ENCODE results near the gene ABCC9.
"Not testable (repeated sequence)": the region's sequence is repeated elsewhere in the genome, so short reads cannot be mapped to it uniquely, and the experiment has no call there.

Gene ABCC9

DNA sequence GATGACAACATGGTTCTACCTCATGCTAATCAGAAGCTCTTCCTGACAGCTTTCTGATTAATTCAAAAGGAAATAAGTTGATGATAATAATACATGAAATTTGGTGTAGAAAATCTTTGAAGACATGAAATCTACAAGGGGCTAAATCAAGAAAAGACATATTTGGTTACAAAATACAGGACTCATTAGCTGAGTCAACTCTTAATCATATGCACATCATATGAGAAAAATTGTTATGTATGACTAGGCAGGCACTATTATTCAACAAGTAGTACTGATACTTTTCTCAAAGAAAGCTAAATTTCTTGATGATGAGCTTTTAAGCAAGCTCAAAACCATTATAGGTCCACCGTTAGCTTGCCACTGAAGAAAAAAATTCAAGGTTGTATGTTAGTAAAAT is 7.1 kb downstream of the ABCC9 start:
- no peak for DNase-seq (ENCODE audit: low spot score)

DNA sequence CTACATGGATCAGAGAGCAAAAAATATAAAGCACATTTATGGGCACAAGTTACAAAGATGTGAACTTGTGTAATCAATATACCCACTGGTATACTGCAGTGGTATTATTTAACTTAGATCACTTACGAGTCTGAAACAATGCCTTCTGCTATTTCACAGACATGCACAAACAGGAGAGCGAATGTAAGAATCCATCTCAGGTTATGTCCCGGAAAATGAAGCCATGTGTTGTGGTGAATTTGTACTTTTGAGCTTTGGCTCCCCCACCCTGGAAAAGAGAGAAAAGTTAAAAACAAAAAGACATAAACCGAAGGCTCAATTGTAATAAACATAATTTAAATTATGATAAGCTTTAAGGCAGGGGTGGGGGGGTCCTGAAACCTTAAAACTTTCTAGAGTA is 7.6 kb downstream of the ABCC9 start:
- DNase-seq (ENCODE audit: low spot score): no peak

DNA sequence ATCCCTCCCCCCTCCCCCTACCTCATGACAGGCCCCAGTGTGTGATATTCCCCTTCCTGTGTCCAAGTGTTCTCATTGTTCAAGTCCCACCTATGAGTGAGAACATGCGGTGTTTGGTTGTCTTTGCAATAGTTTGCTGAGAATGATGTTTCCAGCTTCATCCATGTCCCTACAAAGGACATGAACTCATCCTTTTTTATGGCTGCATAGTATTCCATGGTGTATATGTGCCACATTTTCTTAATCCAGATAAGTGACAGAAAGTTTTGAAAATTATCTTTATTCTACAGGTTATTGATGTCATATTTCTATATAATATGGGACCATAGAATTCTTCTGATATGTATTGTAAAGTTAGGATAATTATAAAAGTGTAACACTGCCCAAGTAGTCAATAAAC is 11.3 kb downstream of the ABCC9 start:
- DNase-seq (ENCODE audit: low spot score): not testable (repeated sequence)

DNA sequence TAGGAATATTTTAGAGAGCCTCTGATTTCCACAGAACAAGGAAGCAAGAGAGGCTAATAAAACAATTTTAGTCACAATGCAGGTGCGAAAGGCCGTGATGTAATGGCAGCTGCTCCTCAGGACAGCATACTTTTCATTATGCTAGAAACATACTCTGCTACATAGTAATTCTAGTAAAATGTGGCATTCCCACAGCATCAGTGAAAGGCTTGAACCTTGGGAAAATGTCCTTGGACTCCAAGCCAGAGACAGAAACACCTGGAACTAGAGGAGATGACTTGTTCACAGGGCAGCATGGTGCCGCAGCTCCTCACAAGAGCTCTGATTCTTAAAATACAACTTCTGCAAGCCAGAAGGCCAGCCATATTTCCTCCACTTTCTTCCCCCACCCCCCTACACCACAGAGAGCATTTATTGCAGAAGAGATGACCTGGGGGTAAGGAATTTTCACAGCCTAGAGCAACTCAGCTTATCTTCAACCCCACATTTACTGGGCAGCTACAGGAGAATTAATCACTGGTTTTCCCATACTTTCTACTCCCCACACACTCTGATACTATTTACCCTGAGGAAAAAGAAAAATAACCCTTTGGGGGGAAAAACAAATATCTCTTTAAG is 15.8 kb downstream of the ABCC9 start:
- DNase-seq (ENCODE audit: low spot score): no peak

DNA sequence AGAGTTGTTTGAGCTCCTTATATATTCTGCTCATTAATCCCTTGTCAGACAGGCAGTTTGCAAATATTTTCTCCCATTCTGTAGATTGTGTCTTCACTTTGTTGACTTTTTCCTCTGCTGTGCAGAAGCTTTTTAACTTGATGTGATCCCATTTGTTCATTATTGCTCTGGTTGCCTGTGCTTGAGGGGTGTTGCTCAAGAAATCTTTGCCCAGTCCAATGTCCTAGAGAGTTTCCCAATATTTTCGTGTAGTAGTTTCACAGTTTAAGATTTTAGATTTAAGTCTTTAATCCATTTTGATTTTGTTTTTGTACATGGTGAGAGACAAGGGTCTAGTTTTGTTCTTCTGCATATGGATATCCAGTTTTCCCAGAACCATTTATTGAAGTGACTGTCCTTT is 19.8 kb downstream of the ABCC9 start:
- DNase-seq (ENCODE audit: low spot score): no peak

DNA sequence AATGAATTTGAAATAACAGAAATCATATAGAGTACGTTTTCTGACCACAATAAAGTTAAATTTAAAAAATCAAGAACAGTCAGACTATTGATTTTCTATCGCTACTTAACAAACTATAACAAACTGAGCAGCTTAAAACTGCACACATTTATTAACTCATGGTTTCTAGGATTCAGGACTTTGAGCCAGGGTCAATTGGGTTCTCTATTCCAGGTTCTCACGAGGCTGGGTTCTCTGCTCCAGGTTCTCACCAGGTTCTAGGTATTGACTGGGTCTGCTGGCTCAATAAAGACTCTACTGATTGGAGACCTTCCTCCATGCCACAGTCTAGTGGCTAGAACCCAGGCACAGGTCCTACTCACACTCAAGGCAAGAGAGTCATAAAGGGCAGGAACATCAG is 22.8 kb downstream of the ABCC9 start:
- DNase-seq (ENCODE audit: low spot score): no peak

DNA sequence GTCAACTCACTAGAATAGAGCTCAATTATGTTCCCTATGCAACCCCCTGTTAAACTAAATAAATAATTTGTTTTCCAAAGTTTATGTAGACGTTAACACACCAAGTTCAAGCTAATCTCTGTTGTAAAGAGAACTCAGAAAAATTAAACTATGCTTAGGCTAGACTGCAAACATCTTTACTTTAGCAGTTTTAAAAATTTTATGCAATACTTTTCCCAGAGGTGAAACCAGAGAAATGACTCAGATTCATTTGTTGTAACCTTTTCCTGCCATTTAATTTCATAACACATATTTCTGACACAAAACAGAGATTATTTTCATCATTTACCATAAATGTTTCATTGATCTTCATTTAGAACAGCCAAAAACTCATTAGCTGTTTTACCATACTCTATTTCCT is 27.4 kb downstream of the ABCC9 start:
- no peak for DNase-seq (ENCODE audit: low spot score)

DNA sequence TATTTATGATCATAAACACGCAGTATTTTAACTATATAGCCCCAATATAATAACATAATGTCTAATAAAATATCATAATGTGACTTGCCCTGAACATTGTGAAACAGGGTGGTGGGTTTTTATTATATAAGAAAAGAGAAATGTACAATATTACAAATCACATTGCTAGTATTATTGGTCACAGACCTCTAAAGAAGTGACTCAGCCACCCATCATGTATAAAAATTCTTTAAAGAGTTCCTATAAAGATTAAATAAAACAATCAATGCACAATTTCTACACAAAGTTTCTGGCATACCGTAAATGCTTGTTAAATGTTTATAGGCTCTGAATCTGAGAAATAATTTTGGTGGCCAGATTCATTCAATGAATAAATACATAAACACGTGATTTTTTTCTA is 28.9 kb downstream of the ABCC9 start:
- no peak for DNase-seq (ENCODE audit: low spot score)

DNA sequence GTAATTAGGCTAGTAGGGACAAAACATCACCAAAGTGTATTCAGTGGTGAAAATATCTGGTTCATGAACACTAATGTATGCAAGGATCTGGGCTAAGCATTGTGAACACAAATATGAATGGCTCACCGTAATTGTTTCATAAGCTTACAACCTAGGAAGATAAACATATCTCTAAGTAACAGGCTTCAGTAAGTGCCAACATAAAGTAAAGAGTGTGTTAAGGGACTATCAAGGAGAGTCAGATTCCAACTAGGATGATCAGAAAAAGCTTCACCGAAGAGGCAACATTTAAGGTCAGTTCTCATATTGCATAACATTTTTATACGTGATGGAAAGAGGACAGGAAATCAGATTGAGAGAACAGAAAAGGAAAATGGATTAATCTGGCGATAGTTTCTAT is 29.4 kb downstream of the ABCC9 start:
- no peak for DNase-seq (ENCODE audit: low spot score)

DNA sequence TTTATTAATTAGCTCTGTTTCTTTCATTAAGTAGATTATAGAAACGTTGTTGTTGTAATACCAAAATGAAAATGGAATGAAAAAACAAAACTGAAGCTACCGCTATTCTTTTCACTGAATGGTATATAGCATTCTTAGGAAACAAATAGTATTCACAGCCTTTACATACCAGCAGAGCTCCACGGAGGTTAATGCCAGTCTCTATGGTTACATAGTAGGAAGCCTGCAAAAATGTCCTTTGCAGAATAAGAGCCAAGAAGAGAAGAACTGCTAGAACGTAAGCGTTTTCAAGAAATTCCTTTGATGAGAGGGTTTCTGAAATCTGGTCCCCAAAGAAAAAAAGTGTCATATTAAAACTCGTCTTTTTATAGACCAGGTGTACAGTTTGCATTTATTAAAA is 30.6 kb downstream of the ABCC9 start:
- DNase-seq (ENCODE audit: low spot score): no peak

DNA sequence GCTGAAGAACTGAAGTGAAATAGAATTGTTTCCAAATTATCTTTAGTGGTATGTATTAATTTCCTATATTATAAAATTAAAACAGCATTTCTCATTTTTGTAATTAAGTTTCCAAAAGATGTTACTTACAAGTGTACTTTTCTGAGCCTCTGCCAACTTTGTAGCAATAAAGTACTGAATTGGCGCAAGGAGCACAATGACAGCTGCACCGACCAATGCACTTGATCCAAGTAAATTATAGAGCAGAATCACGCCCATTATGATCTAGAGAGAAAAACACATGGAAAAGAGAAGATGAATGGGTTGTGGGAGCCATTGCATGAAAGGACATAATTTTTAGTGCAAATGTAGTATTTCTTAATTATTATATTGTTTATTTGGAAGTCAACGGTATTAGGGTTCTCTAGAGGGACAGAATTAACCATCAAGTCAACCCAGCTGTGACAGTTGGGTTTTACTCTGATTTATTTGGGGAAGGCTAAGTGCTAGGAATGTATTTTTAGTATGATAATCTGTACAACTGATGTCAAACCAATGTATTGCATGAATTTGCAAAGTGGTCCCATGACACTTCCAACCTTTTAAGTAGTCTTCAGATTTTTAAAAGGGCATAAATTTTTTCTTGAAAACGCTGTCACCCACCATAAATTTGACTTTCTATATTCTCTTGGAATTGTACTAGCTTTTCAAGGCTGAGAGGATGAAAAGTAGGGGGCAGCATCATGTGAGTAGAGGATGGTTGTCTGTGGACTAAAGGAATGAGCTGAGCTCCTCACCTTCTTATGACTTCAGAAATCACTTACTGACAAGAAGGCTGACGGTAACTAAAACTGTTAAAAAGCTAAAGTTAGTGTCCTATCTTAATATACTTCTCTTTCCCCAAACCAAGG is 33.0 kb downstream of the ABCC9 start:
- no peak for DNase-seq (ENCODE audit: low spot score)

DNA sequence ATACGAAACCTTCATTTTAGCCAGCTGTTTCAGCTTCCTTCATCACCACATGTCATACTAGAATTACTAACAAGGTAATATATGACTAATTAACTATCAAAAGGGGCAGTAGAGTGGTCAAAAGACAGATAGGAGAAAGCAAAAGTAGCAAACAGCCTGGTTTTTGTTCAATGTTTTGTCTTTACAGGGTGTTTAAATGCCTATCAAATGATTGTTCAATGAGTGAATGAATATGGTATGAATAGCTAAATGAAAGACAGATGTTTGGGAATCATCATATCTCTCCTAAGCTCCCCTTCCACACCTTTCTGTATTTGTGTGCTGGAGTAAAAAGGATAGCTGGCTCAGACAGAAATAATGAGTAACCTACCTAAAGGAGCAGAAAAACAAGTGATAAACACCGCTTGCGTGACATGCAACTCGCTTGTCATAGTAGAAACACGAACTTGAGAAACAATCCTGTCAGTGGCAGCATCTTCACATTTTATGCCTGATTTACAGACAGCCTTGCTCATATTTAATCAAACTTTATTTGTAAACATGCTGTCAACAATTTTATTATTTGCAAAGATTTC is 34.2 kb downstream of the ABCC9 start:
- no peak for DNase-seq (ENCODE audit: low spot score)

DNA sequence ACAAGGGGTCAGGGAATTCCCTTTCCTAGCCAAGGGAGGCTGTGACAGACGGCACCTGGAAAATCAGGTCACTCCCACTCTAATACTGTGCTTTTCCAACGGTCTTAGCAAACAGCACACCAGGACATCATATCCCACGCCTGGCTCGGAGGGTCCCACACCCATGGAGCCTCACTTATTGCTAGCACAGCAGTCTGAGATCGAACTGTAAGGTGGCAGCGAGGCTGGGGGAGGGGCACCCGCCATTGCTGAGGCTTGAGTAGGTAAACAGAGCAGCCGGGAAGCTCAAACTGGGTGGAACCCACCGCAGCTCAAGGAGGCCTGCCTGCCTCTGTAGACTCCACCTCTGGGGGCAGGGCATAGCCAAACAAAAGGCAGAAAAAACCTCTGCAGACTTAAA is 41.7 kb downstream of the ABCC9 start:
- not testable (repeated sequence) for DNase-seq (ENCODE audit: low spot score)

DNA sequence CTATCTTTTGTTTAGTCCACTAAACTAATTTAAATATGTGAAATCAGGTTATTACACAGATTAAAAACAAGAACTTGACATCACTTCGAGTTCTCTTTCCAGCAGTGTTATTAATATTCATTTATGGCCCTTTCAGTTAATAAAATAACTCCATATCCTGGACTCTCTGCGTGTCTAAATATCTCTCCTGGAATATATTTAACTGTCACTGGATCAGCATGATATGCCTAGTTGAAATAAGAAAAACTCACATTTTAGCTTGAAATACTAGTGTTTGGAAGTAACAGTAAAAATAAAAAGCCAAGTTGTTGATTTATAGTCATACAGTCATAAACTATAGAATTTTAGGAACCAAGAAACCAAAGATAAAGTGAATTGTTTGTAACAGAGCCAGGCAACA is 45.6 kb downstream of the ABCC9 start:
- DNase-seq (ENCODE audit: low spot score): no peak

DNA sequence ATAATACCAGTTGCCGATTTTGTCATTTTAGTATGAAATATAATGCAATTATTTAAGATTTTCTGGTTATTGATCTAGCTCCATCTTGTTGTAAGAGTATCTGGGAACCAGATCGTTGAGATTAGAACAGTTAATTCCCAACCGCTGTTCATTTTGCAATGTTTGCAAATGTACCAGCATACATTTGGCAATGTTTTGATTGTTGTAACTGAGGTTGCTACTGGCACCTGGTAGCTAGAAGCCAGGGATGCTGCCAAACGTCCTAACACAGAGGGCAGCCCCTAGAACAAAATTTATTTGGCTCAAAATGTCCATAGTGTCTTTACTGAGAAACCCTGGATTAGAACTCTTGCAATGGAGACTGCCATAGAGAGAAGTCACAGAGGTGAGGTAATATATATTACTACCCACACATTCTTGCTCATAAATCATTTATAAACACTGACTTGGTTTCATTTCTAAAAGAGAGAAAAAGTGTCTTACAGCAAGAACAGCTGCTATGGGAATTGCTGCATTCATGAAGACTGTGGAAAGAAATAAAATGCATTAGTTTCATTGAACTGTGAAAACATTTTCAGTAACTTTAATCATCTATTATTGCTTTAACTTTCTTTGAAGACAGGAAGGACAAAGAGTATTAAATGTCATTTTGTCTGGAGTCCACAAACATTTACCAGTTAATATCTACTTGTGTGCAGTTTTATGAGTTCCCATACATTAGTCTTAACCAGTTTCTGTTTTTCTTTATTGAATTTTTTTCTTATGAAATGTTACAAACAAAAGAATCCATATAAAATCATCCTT is 46.2 kb downstream of the ABCC9 start:
- no peak for DNase-seq (ENCODE audit: low spot score)

DNA sequence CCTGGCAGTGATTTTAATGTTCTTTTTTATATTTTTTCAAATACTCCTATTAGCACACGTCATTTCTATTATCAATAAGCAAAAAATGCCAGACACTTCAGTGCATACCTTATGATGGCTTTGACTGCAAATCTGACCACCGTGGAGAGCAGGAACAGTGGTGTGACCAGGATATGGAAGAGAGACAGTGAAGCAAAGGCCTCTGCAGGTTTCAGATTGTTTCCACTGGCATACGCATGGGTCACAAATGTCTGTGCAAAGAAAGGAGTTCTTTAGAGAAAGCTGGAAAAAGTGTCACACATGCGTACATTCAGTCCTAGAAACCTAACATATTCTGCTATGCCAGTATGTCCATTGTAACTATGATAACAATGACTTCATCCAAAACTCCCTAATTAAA is 47.3 kb downstream of the ABCC9 start:
- DNase-seq (ENCODE audit: low spot score): no peak

DNA sequence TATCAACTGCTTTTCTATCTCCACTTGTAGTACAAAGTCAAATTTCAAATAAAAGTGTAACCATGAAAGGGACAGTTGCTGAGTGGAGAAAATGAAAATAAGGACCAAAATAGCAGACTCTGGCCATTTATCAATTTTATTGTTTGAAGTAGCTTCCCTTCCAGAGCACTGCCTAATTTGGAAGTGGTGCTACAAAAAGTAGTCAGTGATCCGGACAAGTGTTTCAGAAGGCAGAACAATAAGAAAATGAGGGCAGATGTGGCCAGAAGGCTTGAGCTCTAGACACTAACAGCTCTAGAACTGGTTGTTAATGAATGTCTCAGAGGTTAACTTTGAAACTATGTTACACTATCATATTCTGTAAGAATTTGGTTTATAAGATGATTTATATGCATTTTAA is 48.9 kb downstream of the ABCC9 start:
- no peak for DNase-seq (ENCODE audit: low spot score)

DNA sequence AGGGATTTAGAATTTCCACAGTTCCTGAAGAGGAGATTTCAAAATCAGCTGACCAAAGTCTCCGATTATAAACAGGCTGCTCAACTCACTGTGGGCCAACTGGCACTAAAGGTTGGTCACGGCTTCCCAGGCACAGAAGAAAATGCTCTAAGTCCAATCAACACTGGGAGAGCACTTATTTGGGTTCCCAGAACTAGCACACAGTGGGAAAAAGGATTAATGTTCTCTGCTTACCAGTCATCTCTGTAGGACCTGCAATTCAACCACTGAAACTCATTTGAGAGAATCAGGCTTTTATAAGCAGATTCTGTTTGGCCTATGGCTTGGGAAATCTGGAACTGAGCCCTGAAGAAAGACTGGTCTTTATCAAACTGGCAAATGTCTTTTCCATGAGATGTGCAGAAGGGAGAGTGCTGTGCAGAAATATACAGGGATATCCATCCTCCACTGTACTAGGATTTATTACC is 49.4 kb downstream of the ABCC9 start:
- DNase-seq (ENCODE audit: low spot score): no peak

DNA sequence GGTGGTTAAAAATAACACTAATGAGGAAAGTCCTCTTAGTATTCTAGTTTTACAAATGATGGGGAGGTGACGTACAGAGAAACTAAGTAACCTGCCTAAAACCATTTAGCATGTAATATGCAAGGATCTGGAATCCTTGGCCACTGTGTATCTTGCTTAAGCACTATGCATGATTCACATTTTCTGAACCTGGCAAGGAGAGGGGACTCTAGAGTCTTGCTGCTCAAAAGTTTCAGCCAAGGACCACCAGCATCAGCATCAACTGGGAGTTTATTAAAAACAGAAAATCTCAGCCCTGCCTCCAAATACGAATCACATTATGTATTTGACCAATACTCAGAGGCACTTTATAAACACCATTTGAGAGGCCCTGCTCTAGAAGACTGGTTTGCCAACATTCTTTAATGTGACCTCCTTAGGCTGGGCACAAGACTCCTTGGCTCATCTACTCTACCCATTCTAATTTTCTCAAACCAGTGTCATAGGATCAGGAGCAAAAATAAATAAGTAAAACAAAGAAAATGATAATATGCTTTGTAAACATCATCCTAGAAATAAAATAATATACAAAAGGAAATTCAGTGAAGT is 52.9 kb downstream of the ABCC9 start:
- DNase-seq (ENCODE audit: low spot score): no peak

DNA sequence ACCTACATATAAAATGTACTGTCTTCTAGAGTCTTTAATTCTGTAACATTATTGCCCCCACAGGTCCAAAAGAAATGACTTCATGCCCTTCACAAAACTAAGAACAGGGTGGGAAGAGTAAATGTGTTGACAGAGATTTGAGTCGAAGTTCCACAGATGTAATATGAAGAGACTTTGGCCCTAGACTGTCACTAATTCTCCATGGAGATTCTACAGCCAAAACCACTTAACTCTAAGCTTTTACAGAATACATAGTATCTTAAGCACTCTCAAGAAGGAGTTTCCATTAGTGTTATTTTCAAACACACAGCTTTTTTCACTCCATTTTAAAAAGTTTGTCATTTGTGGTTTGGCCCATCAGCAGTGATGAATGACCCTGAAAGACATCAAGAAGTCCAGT is 56.3 kb downstream of the ABCC9 start:
- no peak for DNase-seq (ENCODE audit: low spot score)

DNA sequence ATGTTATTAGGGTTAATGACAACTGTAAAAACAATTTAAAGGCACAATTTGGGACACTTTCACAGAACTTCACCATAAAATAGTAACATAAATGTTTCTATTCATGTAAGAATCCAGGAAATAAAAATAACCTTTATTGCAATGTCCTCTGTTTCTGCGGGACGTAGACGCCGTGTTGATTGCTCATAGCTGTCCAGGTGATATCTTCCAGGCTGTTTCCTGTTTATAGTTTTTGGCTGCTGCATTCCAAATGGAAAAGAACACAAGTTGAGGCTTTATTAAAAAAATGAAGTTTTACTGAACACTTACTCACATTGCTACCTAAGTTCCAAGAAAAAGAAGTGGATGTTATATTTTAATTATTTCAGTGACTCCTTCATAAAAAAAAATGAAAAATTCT is 58.6 kb downstream of the ABCC9 start:
- DNase-seq (ENCODE audit: low spot score): no peak

DNA sequence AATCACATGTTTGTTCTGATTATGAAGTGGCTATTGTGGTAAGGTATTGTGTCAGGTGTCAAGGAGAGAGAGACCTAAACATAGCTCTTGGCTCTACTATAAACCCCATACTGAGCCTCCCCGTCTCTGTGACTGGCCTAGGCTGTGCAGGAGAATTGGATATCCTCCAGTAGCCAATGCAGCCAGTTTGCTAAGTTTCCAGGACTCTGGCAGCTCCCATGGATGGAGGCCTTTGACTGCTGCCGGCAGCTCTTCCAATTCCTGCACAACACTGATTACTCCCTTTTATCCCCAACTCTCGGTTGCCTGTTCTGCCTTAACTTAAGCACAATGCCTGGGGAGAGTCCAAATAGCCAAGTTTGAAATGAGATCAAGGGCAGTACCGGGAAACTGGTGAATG is 59.3 kb downstream of the ABCC9 start:
- DNase-seq (ENCODE audit: low spot score): no peak
